SJSA1 (cell line): ENCODE data around the gene ZNF165. TPM values are rescaled to one million over a fixed set of nuclear protein-coding genes. Genes with fewer than 3 reads are reported as not detected.
A peak's percentile ranks its signal among the peaks of the same experiment; 100 is the strongest.
"Not testable (repeated sequence)": the region's sequence is repeated elsewhere in the genome, so short reads cannot be mapped to it uniquely, and the experiment has no call there.

Source experiments
- DNase-seq, 2 experiments: peaks; one replicate each; pipeline ENCODE4 v3.0.0-alpha.2; 2015 to 2020; ENCODE audit warnings: low spot score in 2 of 2, low read depth in 1 of 2
- H3K27ac ChIP-seq: fragments of 250-450 bp; sonication (Bioruptor Pico); 2 replicates; pipeline ENCODE4 v1.5.1; 2020; ENCODE audit warnings: mild to moderate bottlenecking, moderate library complexity
- H3K27me3 ChIP-seq: fragments of 250-450 bp; sonication (Bioruptor Pico); replicated peaks from 2 replicates; pipeline ENCODE4 v1.5.1; 2020; ENCODE audit warnings: mild to moderate bottlenecking, moderate library complexity
- H3K36me3 ChIP-seq: fragments of 250-450 bp; sonication (Bioruptor Pico); 2 replicates; pipeline ENCODE4 v1.5.1; 2020; ENCODE audit warnings: mild to moderate bottlenecking
- H3K4me1 ChIP-seq: fragments of 250-450 bp; sonication (Bioruptor Pico); replicated peaks from 2 replicates; pipeline ENCODE4 v1.6.1; 2021; ENCODE audit warnings: mild to moderate bottlenecking
- H3K4me3 ChIP-seq: fragments of 250-450 bp; sonication (Bioruptor Pico); 2 replicates; pipeline ENCODE4 v1.5.1; 2020; ENCODE audit warnings: mild to moderate bottlenecking
- H3K9me3 ChIP-seq: fragments of 250-450 bp; sonication (Bioruptor Pico); replicated peaks from 2 replicates; pipeline ENCODE4 v1.5.1; 2020; ENCODE audit warnings: mild to moderate bottlenecking
- total RNA-seq: library from RNA; depleted of rRNA; stranded (reverse); fragments of >200 nt; shearing (Covaris generic); gene quantifications from 2 replicates; pipeline ENCODE4 v1.2.3, GENCODE V29; 2014; rRNA removed

The ZNF165 gene
- 0.08 TPM in 1 of 2 replicates, not detected in the other for total RNA-seq

DNA sequence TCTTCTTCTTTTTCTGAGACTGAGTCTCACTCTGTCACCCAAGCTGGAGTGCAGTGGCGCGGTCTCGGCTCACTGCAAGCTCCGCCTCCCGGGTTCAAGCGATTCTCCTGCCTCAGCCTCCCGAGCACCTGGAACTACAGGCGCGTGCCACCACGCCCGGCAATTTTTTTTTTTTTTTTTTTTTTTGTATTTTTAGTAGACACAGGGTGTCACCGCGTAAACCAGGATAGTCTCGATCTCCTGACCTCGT, at the start of gene ZNF165:
ZNF165 (plus strand) TSS at position 188 of the 250 bp plus-strand sequence. CDS start 4,913 bp downstream, outside the sequence.
- not testable (repeated sequence) for H3K4me1 ChIP-seq, H3K27me3 ChIP-seq, DNase-seq, H3K9me3 ChIP-seq, H3K36me3 ChIP-seq
- H3K27ac ChIP-seq = peak within 1 kb of the TSS; percentile 95
- H3K4me3 ChIP-seq = peak within 1 kb of the TSS; percentile 67

DNA sequence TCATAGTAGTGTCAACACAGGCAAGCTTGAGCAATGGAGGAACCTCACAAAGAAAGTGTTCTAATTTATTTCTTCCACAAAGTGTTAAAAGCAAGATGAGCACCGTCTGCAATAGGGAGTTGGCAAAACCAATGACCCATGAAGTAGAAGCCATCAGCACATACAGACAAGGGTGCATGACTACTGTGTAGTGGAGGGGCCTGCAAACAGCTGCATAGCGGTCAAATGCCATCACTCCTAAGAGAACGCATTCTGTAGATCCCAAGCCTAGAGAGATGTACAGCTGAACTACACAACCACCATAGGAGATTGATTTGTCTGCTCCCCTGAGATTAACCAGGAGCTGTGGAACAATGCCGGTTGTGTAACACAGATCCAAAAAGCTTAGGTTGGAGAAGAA, 26.8 kb upstream of the ZNF165 start:
- Histone ChIP-seq H3K4me3 (no peak overlapping the region), H3K36me3 (no peaks in the 10 kb centered on the region), H3K4me1 (no peaks in the 10 kb centered on the region), H3K27ac (no peak overlapping the region), H3K27me3 (no peaks in the 10 kb centered on the region), H3K9me3 (no peaks in the 10 kb centered on the region)
- DNase-seq = no peak

DNA sequence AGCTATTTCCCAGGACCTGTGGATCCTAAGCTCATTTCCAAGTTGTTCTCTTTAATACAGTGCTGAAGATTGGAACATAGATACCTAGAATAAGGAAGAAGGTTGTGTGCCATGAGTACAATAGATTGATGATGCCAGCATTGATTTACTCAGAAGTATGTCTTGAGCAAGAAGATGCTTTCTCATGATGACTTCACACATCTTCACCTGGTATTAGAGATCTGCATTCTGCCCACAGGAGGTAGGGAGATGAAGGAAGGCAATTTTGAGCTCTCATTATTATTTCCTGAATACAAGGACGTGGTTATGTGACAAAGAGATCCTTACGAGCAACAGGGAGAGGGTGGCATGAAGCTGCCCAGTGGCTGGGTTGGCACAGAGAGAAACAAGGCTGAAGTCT, 20.0 kb upstream of the ZNF165 start:
- no peak overlapping the region for H3K4me3 ChIP-seq
- no peaks in the 10 kb centered on the region for H3K36me3 ChIP-seq
- H3K27me3 ChIP-seq = no peaks in the 10 kb centered on the region; the same call in 1 of the 2 replicates
- no peaks in the 10 kb centered on the region for H3K9me3 ChIP-seq
- DNase-seq = no peak
- H3K27ac ChIP-seq = no peak overlapping the region
- no peaks in the 10 kb centered on the region for H3K4me1 ChIP-seq

DNA sequence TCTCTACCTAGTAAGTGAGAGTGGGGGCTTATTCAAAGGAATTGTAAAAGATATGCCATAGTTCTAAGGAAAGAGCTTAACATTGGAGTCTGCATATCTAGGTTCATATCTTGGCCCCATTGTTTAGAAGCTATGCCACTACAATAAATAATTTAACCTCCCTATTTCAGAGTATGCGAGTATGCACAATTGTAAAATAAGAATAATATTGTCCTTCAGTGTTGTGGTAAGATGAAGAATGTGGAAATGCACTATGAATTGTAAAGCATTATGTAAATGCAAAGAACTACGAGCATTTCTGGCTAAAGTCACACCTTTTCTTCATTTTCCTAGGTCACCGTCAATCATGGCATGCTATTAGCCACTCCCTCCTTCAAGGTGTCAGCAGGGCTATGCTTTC, 16.1 kb upstream of the ZNF165 start:
- no peaks in the 10 kb centered on the region for H3K4me1 ChIP-seq
- no peak overlapping the region for H3K27ac ChIP-seq
- H3K27me3 ChIP-seq = no peaks in the 10 kb centered on the region; the same call in 1 of the 2 replicates
- no peak for DNase-seq
- H3K36me3 ChIP-seq = no peaks in the 10 kb centered on the region
- no peaks in the 10 kb centered on the region for H3K9me3 ChIP-seq
- H3K4me3 ChIP-seq = no peak overlapping the region

DNA sequence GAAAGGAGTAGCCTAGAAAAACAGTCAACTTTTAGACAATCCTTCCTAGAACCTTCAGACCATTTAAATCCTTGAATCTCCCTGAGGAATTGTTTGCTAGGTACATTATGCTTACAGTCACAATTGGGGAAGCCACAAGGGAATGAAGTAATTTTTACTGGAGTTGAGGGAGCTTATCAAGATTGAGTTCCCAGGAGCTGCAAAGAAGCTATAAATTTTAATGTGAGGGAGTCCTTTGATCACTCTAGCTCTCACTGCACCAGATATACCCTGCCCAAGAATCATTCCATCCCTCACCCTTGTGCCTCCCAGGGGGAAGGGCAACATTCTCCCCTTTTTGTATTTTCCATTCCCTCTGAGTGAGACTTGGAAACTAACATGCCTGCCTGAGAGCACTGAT, 12.3 kb upstream of the ZNF165 start:
- no peak for DNase-seq
- no peak overlapping the region for H3K27ac ChIP-seq
- no peaks in the 10 kb centered on the region for H3K27me3 ChIP-seq
- H3K36me3 ChIP-seq = no peaks in the 10 kb centered on the region
- no peaks in the 10 kb centered on the region for H3K9me3 ChIP-seq
- H3K4me1 ChIP-seq = no peaks in the 10 kb centered on the region
- no peak overlapping the region for H3K4me3 ChIP-seq

DNA sequence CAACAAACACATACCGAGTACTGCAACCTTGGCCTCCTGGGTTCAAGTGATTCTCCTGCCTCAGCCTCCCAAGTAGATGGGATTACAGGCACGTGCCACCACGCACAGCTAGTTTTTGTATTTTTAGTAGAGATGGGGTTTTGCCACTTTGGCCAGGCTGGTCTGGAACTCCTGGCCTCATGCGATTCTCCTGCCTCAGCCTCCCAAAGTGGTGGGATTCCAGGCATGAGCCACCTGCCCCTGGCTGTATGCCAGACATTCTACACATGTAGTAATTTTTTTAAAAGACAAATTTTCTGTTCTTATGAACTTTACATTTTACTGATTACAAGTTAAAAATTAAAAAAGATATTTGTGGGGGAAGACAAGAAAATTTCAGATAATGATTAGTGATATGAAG, 9.4 kb upstream of the ZNF165 start:
- not testable (repeated sequence) for DNase-seq, H3K4me3 ChIP-seq, H3K27me3 ChIP-seq, H3K4me1 ChIP-seq, H3K9me3 ChIP-seq, H3K27ac ChIP-seq, H3K36me3 ChIP-seq

DNA sequence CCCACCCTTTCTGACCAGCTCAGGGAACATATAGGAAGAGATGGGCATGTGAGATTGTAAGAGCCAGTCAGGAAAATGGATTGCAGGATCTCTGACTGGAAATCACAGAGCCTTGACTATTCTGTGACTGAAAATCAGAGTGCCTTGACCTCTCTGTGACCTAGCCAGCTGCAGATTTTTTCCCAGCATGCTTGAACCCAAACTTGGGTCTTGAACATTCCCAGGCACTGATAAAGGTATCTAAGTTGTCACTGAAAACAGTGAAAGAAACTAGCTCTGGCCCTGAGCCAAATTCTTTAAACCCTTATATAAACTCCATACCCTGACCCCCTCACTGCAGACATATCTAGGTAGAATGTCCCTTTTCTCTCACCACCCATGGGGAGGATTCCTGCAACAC, 2.3 kb upstream of the ZNF165 start:
- Histone ChIP-seq H3K27ac (no peak overlapping the region), H3K27me3 (no peaks in the 10 kb centered on the region), H3K9me3 (no peaks in the 10 kb centered on the region), H3K4me1 (peaks cover 8% of the 10 kb centered on the region; the same call in 1 of the 2 replicates), H3K4me3 (no peak overlapping the region), H3K36me3 (no peaks in the 10 kb centered on the region)
- no peak for DNase-seq

DNA sequence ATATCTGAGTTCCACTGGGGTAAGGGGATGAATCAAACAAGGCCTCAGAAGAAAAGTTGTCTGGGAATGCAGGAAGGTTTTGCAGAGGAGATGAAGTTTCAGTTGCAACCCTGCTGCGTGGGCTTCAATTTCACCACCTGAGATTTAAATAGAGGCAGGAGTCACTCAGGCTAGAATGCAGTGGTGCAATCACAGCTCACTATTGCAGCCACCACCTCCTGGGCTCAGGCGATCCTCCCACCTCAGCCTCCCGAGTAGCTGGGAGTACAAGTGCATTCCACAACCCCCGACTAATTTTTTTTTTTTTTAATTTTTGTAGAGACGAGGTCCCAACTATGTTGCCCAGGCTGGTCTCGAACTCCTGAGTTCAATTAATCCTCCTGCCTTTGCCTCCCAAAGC, 1.5 kb upstream of the ZNF165 start:
- no peak for DNase-seq
- H3K9me3 ChIP-seq = no peaks in the 10 kb centered on the region
- no peaks in the 10 kb centered on the region for H3K27me3 ChIP-seq
- H3K27ac ChIP-seq = no peak overlapping the region
- H3K36me3 ChIP-seq = no peaks in the 10 kb centered on the region
- H3K4me1 ChIP-seq = peaks cover 8% of the 10 kb centered on the region; the same call in 1 of the 2 replicates
- H3K4me3 ChIP-seq = no peak overlapping the region

DNA sequence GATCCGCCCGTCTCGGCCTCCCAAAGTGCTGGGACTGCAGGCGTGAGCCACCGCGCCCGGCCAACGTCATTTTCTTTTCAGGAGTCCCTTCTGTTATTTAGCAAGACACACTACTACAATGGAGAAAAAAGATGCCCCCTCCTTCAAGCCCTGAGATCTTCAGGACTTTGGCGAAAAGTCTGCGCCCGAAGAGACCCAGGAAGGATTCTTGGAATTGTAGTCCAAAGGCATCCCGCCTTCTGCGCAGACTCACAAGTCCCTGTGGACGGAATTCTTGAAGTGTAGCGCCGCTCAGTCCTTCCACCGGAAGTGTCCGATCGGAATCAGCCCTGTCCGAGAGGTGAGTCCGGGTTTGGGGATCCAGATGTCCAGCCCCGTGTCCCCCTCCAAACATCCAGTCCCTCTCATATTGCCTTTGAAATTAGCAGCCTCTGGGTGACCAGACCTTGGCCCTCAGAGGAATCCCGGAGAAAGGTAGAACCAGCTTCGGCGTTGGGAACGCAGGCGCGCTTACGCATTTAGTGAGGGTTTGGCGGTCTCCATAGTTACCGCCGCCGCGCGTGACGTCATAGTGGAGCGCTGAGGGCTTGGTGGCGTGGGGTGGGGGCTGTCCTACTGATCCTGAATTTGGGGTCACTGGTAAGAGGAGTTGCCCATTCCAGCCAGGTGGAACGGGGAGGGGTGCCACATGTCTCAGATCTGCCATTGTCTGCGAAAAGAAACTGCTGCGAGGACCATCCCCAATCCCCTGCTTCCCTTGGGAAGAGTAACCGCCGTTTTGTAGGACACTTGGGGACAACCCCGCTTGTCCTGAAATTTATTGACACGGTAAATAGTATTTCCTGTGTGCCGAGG, 490 bp downstream of the ZNF165 start:
- Histone ChIP-seq H3K36me3 (no peaks in the 10 kb centered on the region), H3K4me3 (peak overlapping the region; percentile 67), H3K27me3 (no peaks in the 10 kb centered on the region), H3K4me1 (peaks cover 8% of the 10 kb centered on the region; the same call in 1 of the 2 replicates), H3K9me3 (no peaks in the 10 kb centered on the region), H3K27ac (peak overlapping the region; percentile 95)
- peak; percentile 93 to 98 for DNase-seq

DNA sequence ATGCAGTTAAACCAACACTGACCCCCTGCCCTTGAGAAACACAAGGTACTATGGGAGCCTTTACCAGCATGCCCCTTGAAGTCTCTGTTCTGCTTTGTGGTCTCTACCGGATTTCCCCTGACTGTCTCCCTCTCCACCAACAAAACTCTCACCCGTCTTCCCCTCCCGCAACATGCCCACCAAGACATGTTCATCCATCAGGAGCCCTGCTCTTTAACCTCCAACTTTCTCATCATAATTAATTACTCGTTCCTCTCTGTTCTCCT, 1.1 kb downstream of the ZNF165 start:
- no peak for DNase-seq
- Histone ChIP-seq H3K36me3 (no peaks in the 10 kb centered on the region), H3K4me1 (peaks cover 8% of the 10 kb centered on the region; the same call in 1 of the 2 replicates), H3K9me3 (no peaks in the 10 kb centered on the region), H3K4me3 (peak overlapping the region; percentile 67), H3K27me3 (no peaks in the 10 kb centered on the region), H3K27ac (peak overlapping the region; percentile 95)

DNA sequence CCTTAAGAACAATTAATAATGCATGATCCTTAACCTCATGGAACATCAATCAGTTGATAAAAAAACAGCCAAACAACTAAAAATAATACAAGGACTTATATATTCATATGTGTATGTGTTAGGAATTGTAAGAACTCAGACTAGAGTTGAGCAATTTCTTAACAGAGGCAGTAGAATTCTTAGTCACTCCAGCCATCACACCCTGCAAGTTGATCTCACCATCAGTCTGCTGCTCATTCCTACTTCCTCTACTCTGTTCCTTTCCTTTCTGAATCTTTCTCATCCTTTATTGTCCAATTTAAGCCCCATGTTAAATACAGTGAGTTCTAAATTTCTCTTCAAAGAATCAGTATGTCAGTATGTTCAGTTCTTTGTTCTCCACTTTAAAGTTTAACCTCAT, 2.6 kb downstream of the ZNF165 start:
- H3K9me3 ChIP-seq = no peaks in the 10 kb centered on the region; the same call in 1 of the 2 replicates
- no peaks in the 10 kb centered on the region for H3K27me3 ChIP-seq
- no peak overlapping the region for H3K27ac ChIP-seq
- no peak for DNase-seq
- peaks cover 8% of the 10 kb centered on the region; the same call in 1 of the 2 replicates for H3K4me1 ChIP-seq
- no peak overlapping the region for H3K4me3 ChIP-seq
- no peaks in the 10 kb centered on the region for H3K36me3 ChIP-seq

DNA sequence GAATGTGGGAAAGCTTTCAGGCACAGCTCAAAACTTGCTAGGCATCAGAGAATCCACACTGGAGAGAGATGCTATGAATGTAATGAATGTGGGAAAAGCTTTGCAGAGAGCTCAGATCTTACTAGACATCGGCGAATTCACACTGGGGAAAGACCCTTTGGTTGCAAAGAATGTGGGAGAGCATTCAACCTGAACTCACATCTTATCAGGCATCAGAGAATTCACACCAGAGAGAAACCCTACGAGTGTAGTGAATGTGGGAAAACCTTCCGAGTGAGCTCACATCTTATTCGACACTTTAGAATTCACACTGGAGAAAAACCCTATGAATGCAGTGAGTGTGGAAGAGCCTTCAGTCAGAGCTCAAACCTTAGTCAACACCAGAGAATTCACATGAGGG, 8.7 kb downstream of the ZNF165 start:
- Histone ChIP-seq H3K4me3 (no peak overlapping the region), H3K4me1 (no peaks in the 10 kb centered on the region), H3K27ac (no peak overlapping the region), H3K27me3 (no peaks in the 10 kb centered on the region), H3K36me3 (no peaks in the 10 kb centered on the region; the same call in 1 of the 2 replicates), H3K9me3 (peaks cover 29% of the 10 kb centered on the region)
- no peak for DNase-seq

DNA sequence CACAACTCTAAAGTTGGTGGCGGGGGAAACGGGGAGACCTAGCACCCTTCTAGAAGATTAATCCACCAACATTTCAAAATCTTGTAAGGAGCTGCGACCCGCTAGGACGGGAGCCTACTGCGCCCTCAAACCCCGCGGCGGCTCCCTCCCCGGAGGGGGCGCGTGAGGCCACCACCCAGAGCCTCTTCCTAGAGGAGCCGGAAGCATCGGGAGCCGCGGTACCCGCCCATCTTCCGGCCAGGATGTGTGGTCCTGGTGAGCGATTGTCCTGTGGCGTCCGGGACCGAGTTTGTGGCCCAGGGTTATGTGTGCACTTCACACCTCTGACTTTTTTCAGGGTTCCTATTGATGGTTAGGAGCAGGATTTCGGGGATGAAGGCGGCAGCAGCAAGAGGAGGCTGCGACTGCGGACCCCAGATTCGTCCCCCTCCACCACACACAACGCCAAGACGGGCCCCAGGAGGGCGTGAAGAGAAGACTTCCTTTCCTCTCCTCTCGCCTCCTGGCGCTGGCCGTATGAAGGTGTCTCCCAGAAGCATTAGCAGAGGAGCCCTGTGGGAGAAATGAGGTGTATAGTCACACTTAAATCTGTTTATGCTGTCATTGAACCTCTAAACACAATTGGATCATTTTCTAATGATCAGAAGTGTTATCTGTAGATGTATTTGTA, 10.7 kb downstream of the ZNF165 start:
- H3K27ac ChIP-seq = no peak overlapping the region
- no peak overlapping the region for H3K4me3 ChIP-seq
- no peaks in the 10 kb centered on the region for H3K4me1 ChIP-seq
- DNase-seq = no peak
- H3K9me3 ChIP-seq = peaks cover 29% of the 10 kb centered on the region
- H3K27me3 ChIP-seq = no peaks in the 10 kb centered on the region
- no peaks in the 10 kb centered on the region; the same call in 1 of the 2 replicates for H3K36me3 ChIP-seq

DNA sequence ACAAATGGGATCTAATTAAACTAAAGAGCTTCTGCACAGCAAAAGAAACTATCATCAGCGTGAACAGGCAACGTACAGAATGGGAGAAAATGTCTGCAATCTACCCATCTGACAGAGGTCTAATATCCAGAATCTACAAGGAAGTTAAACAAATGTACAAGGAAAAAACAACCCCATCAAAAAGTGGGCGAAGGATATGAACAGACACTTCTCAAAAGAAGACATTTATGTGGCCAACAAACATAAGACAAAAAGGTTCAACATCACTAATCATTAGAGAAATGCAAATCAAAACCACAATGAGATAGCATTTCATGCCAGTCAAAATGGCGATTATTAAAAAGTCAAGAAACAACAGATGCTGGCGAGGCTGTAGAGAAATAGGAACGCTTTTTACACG, 21.9 kb downstream of the ZNF165 start:
- H3K27me3 ChIP-seq, H3K9me3 ChIP-seq, DNase-seq, H3K4me1 ChIP-seq, H3K36me3 ChIP-seq, H3K27ac ChIP-seq, H3K4me3 ChIP-seq: not testable (repeated sequence)
